GM13977 (cell line): ENCODE measurements around the gene SPAG8.

Experiments used
- DNase-seq: peaks from one replicate; pipeline ENCODE4 v3.0.0; 2012; ENCODE audit warnings: low spot score
- CTCF ChIP-seq: IDR thresholded peaks from 2 replicates; pipeline ENCODE4 v1.5.1; 2012; ENCODE audit warnings: mild to moderate bottlenecking, control low read depth; ENCODE audit not compliant: insufficient read depth; ENCODE audit errors: extremely low read depth, missing control alignments
- in situ Hi-C: fragments of 300-500 bp; cut with MboI; formaldehyde crosslinking; loops from one replicate; pipeline ENCODE4 v1.12.0; 2022; ENCODE audit warnings: low sequenced_read_pairs, low pct_unique_long_range_greater_than_20kb, mixed read lengths, inconsistent platforms; ENCODE audit not compliant: unreplicated experiment

Gene SPAG8

GRCh38 chr9:35759795-35760194, 52.3 kb downstream of the SPAG8 start:
- in situ Hi-C loops: no loop called here
- TF ChIP-seq CTCF: no peak
- no peak for DNase-seq
